H1 (cell line): Measurements from ENCODE around the gene GCNT1. TPM values are rescaled to one million over a fixed set of nuclear protein-coding genes. Genes with fewer than 3 reads are reported as not detected.

Experiments
- CTCF ChIA-PET: fragments of 300-600 bp; sonication (Branson Sonifier 250); formaldehyde crosslinking; loops from one replicate; lab custom pipeline; 2021; ENCODE audit not compliant: partially characterized antibody; lab: Charles Lee
- POLR2A ChIA-PET: fragments of 300-600 bp; sonication (Branson Sonifier 250); formaldehyde crosslinking; loops from one replicate; lab custom pipeline; 2021; ENCODE audit warnings: inconsistent platforms; ENCODE audit not compliant: partially characterized antibody; lab: Charles Lee
- DNase-seq, 2 experiments: peaks; one replicate each; pipeline versions ENCODE4 v3.0.0 to v3.0.0-alpha.2; 2010 to 2022; ENCODE audit warnings: low spot score in 2 of 2, low read depth in 1 of 2, mixed read lengths in 1 of 2
- FAIRE-seq: peaks from 2 replicates; lab custom pipeline; 2011; peaks lifted over from hg19 to GRCh38; lab: Jason Lieb, UNC
- H2AFZ ChIP-seq: 2 replicates; pipeline ENCODE4 v1.8.1; 2012; ENCODE audit warnings: low read length, inconsistent platforms
- H2AK5ac ChIP-seq: 2 replicates; pipeline ENCODE4 v1.6.1; 2013; ENCODE audit warnings: low read depth, low read length
- H2BK120ac ChIP-seq: replicated peaks from 2 replicates; pipeline ENCODE3; 2013; ENCODE audit warnings: low read depth, low read length, inconsistent platforms
- H2BK12ac ChIP-seq: 2 replicates; pipeline ENCODE4 v1.6.1; 2013; ENCODE audit warnings: low read depth, low read length
- H2BK15ac ChIP-seq: 2 replicates; pipeline ENCODE4 v1.6.1; 2013; ENCODE audit warnings: low read length
- H2BK20ac ChIP-seq: 2 replicates; pipeline ENCODE4 v1.6.1; 2013; ENCODE audit warnings: low read length
- H2BK5ac ChIP-seq: 2 replicates; pipeline ENCODE4 v1.6.1; 2013; ENCODE audit warnings: low read depth, low read length
- H3K14ac ChIP-seq: 2 replicates; pipeline ENCODE4 v1.6.1; 2013; ENCODE audit warnings: inconsistent platforms; ENCODE audit not compliant: insufficient read length
- H3K18ac ChIP-seq: 2 replicates; pipeline ENCODE4 v1.6.1; 2013; ENCODE audit warnings: low read length; ENCODE audit errors: extremely low read depth
- H3K23ac ChIP-seq: 2 replicates; pipeline ENCODE4 v1.6.1; 2013; ENCODE audit warnings: inconsistent platforms; ENCODE audit not compliant: insufficient read length
- H3K23me2 ChIP-seq: 2 replicates; pipeline ENCODE4 v1.6.1; 2013; ENCODE audit warnings: low read depth, low read length
- H3K27ac ChIP-seq: 2 replicates; pipeline ENCODE4 v1.6.1; 2011; ENCODE audit warnings: low read depth, low read length, inconsistent platforms
- H3K27me3 ChIP-seq, 4 experiments: replicated peaks in 1 of 4; 1 replicate in 1 of 4; 2 replicates in 3 of 4; pipeline versions ENCODE4 v1.6.1 to v1.8.1; 2011 to 2013; ENCODE audit warnings: low read length in 3 of 4, mild to moderate bottlenecking in 3 of 4, inconsistent platforms in 2 of 4, mixed read lengths in 2 of 4, moderate library complexity in 1 of 4; ENCODE audit not compliant: control insufficient read depth in 3 of 4, insufficient read depth in 3 of 4; ENCODE audit errors: extremely low read depth in 1 of 4
- H3K36me3 ChIP-seq, 4 experiments: 2 replicates each; pipeline versions ENCODE4 v1.6.1 to v1.8.1; 2011 to 2013; ENCODE audit warnings: mild to moderate bottlenecking in 4 of 4, low read length in 3 of 4, moderate library complexity in 2 of 4, control low read depth in 1 of 4, inconsistent platforms in 1 of 4; ENCODE audit not compliant: insufficient read depth in 4 of 4, control insufficient read depth in 2 of 4
- H3K4ac ChIP-seq: replicated peaks from 2 replicates; pipeline ENCODE3; 2013; ENCODE audit warnings: low read length, low read depth, mixed read lengths, inconsistent platforms; ENCODE audit not compliant: insufficient read length
- H3K4me1 ChIP-seq, 4 experiments: replicated peaks in 1 of 4; 1 replicate in 1 of 4; 2 replicates in 3 of 4; pipeline versions ENCODE4 v1.6.1 to v1.8.1; 2011 to 2013; ENCODE audit warnings: low read length in 3 of 4, inconsistent platforms in 2 of 4, mixed read lengths in 1 of 4; ENCODE audit not compliant: insufficient read depth in 4 of 4, control insufficient read depth in 3 of 4
- H3K4me2 ChIP-seq, 2 experiments: 2 replicates each; pipeline versions ENCODE4 v1.6.1 to v1.8.1; 2011 to 2013; ENCODE audit warnings: low read depth in 2 of 2, low read length in 2 of 2, control low read depth in 1 of 2, inconsistent platforms in 1 of 2, mild to moderate bottlenecking in 1 of 2; ENCODE audit not compliant: insufficient read depth in 1 of 2
- H3K4me3 ChIP-seq, 4 experiments: fragments of 200-600, 300-600 bp in 1 of 4; sonication (generic), shearing (Covaris generic), sonication (Bioruptor Twin) in 1 of 4; 2 replicates each; pipeline versions ENCODE4 v1.5.1 to v1.8.1; 2011 to 2016; ENCODE audit warnings: low read length in 4 of 4, low read depth in 3 of 4, control low read depth in 2 of 4, inconsistent platforms in 2 of 4, mild to moderate bottlenecking in 2 of 4, mixed read lengths in 1 of 4, moderate library complexity in 1 of 4; ENCODE audit not compliant: insufficient read depth in 2 of 4; ENCODE audit errors: extremely low read depth in 1 of 4
- H3K56ac ChIP-seq: replicated peaks from 2 replicates; pipeline ENCODE3; 2013; ENCODE audit warnings: low read depth, mild to moderate bottlenecking, mixed read lengths, low read length, inconsistent platforms; ENCODE audit not compliant: insufficient read length
- H3K79me1 ChIP-seq: 2 replicates; pipeline ENCODE4 v1.6.1; 2013; ENCODE audit warnings: low read depth, low read length, control low read depth
- H3K79me2 ChIP-seq, 2 experiments: 2 replicates each; pipeline versions ENCODE4 v1.6.1 to v1.8.1; 2012 to 2013; ENCODE audit warnings: low read length in 2 of 2, mild to moderate bottlenecking in 2 of 2, inconsistent platforms in 1 of 2; ENCODE audit not compliant: insufficient read depth in 2 of 2, control insufficient read depth in 1 of 2
- H3K9ac ChIP-seq, 4 experiments: replicated peaks in 1 of 4; 1 replicate in 1 of 4; 2 replicates in 3 of 4; pipeline versions ENCODE4 v1.6.1 to v1.8.1; 2011 to 2013; ENCODE audit warnings: low read depth in 3 of 4, low read length in 3 of 4, control low read depth in 2 of 4, mild to moderate bottlenecking in 2 of 4, moderate library complexity in 2 of 4, inconsistent platforms in 1 of 4; ENCODE audit errors: extremely low read depth in 1 of 4
- H3K9me3 ChIP-seq, 2 experiments: 2 replicates each; pipeline versions ENCODE4 v1.6.1 to v1.8.1; 2012 to 2013; ENCODE audit warnings: mild to moderate bottlenecking in 2 of 2, moderate library complexity in 2 of 2, control low read depth in 1 of 2, inconsistent platforms in 1 of 2, low read depth in 1 of 2, low read length in 1 of 2, mixed read lengths in 1 of 2; ENCODE audit not compliant: insufficient read depth in 2 of 2
- H4K20me1 ChIP-seq, 2 experiments: replicated peaks in 1 of 2; 2 replicates each; pipeline versions ENCODE3 to v1.8.1; 2011 to 2013; ENCODE audit warnings: inconsistent platforms in 2 of 2, low read length in 2 of 2, mild to moderate bottlenecking in 1 of 2; ENCODE audit not compliant: insufficient read depth in 2 of 2, control insufficient read depth in 1 of 2
- H4K5ac ChIP-seq: 2 replicates; pipeline ENCODE4 v1.6.1; 2013; ENCODE audit warnings: low read length, low read depth, mixed read lengths, inconsistent platforms; ENCODE audit not compliant: insufficient read length
- H4K8ac ChIP-seq: 2 replicates; pipeline ENCODE4 v1.8.0; 2013; ENCODE audit warnings: mild to moderate bottlenecking, moderate library complexity, low read length, inconsistent platforms; ENCODE audit not compliant: insufficient read depth; ENCODE audit errors: extremely low read depth
- H4K91ac ChIP-seq: replicated peaks from 2 replicates; pipeline ENCODE3; 2013; ENCODE audit warnings: low read length, mixed read lengths, inconsistent platforms; ENCODE audit not compliant: insufficient read length
- ASH2L ChIP-seq: fragments of 200-600, 300-600 bp; sonication (generic); IDR thresholded peaks from one replicate; pipeline ENCODE4 v1.7.1; 2017; ENCODE audit warnings: low read length
- BCL11A ChIP-seq, 2 experiments: IDR thresholded peaks; one replicate each; pipeline ENCODE4 v1.6.1; 2011; ENCODE audit warnings: low read depth in 2 of 2, low read length in 2 of 2, mild to moderate bottlenecking in 2 of 2
- BRCA1 ChIP-seq: IDR thresholded peaks from 2 replicates; pipeline ENCODE4 v1.6.1; 2012; ENCODE audit warnings: low read depth, low read length, improper control_type of control experiment
- CBX8 ChIP-seq: fragments of 300-800, 300-1000 bp; sonication (generic); IDR thresholded peaks from 2 replicates; pipeline ENCODE4 v1.7.1; 2016; ENCODE audit warnings: low read depth, low read length, borderline replicate concordance
- KDM5A ChIP-seq: fragments of 200-600 bp; IDR thresholded peaks from 2 replicates; pipeline ENCODE4 v1.7.1; 2012; ENCODE audit warnings: mild to moderate bottlenecking, low read length, inconsistent platforms, mixed read lengths
- NRF1 ChIP-seq: IDR thresholded peaks from 2 replicates; pipeline ENCODE4 v1.6.1; 2011; ENCODE audit warnings: mild to moderate bottlenecking, low read depth, low read length, improper control_type of control experiment
- POLR2A ChIP-seq, 2 experiments: IDR thresholded peaks; 1 replicate in 1 of 2; 2 replicates in 1 of 2; pipeline ENCODE4 v1.6.1; 2011; ENCODE audit warnings: low read depth in 2 of 2, low read length in 2 of 2, mild to moderate bottlenecking in 2 of 2; ENCODE audit errors: control extremely low read depth in 1 of 2
- RXRA ChIP-seq: IDR thresholded peaks from 2 replicates; pipeline ENCODE4 v1.6.1; 2011; ENCODE audit warnings: low read depth, mild to moderate bottlenecking, low read length, moderate library complexity; ENCODE audit not compliant: insufficient read depth
- SIX5 ChIP-seq: IDR thresholded peaks from 2 replicates; pipeline ENCODE4 v1.6.1; 2011; ENCODE audit warnings: mild to moderate bottlenecking, low read depth, low read length
- SP2 ChIP-seq: IDR thresholded peaks from 2 replicates; pipeline ENCODE4 v1.6.1; 2012; ENCODE audit warnings: mild to moderate bottlenecking, low read length, inconsistent platforms
- TEAD4 ChIP-seq: IDR thresholded peaks from 2 replicates; pipeline ENCODE4 v1.6.1; 2012; ENCODE audit warnings: low read depth, low read length, inconsistent platforms, mixed read lengths
- USF2 ChIP-seq: IDR thresholded peaks from 2 replicates; pipeline ENCODE4 v1.6.1; 2011; ENCODE audit warnings: low read length, improper control_type of control experiment
- WGBS, 2 experiments: shearing (Covaris generic) in 1 of 2; methylation state at CpG; one replicate each; pipeline versions ENCODE4 v1.1.6 to v1.1.7; 2013 to 2015; ENCODE audit warnings: low lambda C conversion rate in 2 of 2, mixed read lengths in 2 of 2, inconsistent platforms in 1 of 2, low coverage in 1 of 2, missing lambda C conversion rate in 1 of 2; ENCODE audit not compliant: insufficient replicate concordance in 2 of 2, insufficient coverage in 1 of 2, insufficient read length in 1 of 2; ENCODE audit errors: extremely low coverage in 1 of 2, missing lambda C conversion rate in 1 of 2; 5-methylcytosine and 5-hydroxymethylcytosine counted together
- polyA plus RNA-seq, 7 experiments: library from polyadenylated mRNA; depleted of rRNA in 3 of 7; stranded (reverse) in 5 of 7; unstranded in 2 of 7; fragments of >200 nt in 5 of 7; fragments of 200-250 nt in 2 of 7; gene quantifications; 1 replicate in 5 of 7; 2 replicates in 1 of 7; 4 replicates in 1 of 7; pipeline versions ENCODE4 v1.2.1 to v1.2.3, GENCODE V29; 2011 to 2013; ENCODE audit warnings: missing spikeins in 2 of 7, mixed read lengths in 2 of 7
- total RNA-seq: library from RNA; stranded (reverse); fragmentation: NEBNext Ultra II Directional; extraction: Animal tissue kit (Norgen Biotek cat#: 25700); gene quantifications from 2 replicates; pipeline ENCODE4 v1.2.1, GENCODE V29; 2021

Gene GCNT1
- total and polyA plus RNA-seq, 2 of the 8 experiments (the other 6 are each of a cell fraction or from before 2014, with no cell fraction given) = 13.0 to 16.5 TPM

GRCh38 chr9:76433836-76434235 lies 25.1 kb upstream of the GCNT1 start:
- no peak overlapping the region for H3K4me3 ChIP-seq

More at GRCh38 chr9:76433836-76434235, 25.1 kb upstream of the GCNT1 start:
- Histone ChIP-seq H3K79me1 (no peaks in the 10 kb centered on the region), H3K4me1 (peaks cover 0 to 5% (median 0%) of the 10 kb centered on the region in 4 experiments; a peak in 5 of 7 replicates), H2BK120ac (no peak overlapping the region), H2BK15ac (no peak overlapping the region), H4K91ac (no peak overlapping the region), H3K14ac (no peak overlapping the region), H2AK5ac (no peak overlapping the region), H2BK12ac (no peak overlapping the region), H4K8ac (no peak overlapping the region), H3K9me3 (no peaks in the 10 kb centered on the region), H2AFZ (no peak overlapping the region), H3K23me2 (no peaks in the 10 kb centered on the region), H3K79me2 (no peaks in the 10 kb centered on the region), H2BK5ac (no peak overlapping the region)
- POLR2A ChIA-PET = no interaction called here
- WGBS, 2 experiments = 85% methylated on average over 3 of the region's 3 CpGs; no CpG with 5 or more reads in 1 of the 2 experiments
- no peak for TF ChIP-seq RXRA
- TF ChIP-seq SP2 = no peak
- no peak for TF ChIP-seq BRCA1
- no peak for TF ChIP-seq USF2
- no peak for TF ChIP-seq ASH2L
- no peak for TF ChIP-seq POLR2A (IDR thresholded peaks at IDR 0.05; ENCODE audit: control extremely low read depth in 1 of 2, low read depth in 2 of 2, low read length in 2 of 2)
- TF ChIP-seq CBX8 = no peak
- TF ChIP-seq KDM5A = no peak
- TF ChIP-seq TEAD4 = no peak
- no peak for TF ChIP-seq BCL11A (IDR thresholded peaks at IDR 0.05; ENCODE audit: low read depth in 2 of 2, low read length in 2 of 2)
- TF ChIP-seq NRF1 = no peak
- TF ChIP-seq SIX5 = no peak
- TF ChIP-seq, all 59 proteins: peak for 0
- Histone ChIP-seq H4K20me1 (no peaks in the 10 kb centered on the region), H3K56ac (no peak overlapping the region), H3K18ac (no peak overlapping the region), H3K23ac (no peak overlapping the region), H3K4me2 (no peak overlapping the region), H3K27ac (no peak overlapping the region), H3K4ac (no peak overlapping the region), H2BK20ac (no peak overlapping the region), H4K5ac (no peak overlapping the region), H3K27me3 (no peaks in the 10 kb centered on the region), H3K9ac (no peak overlapping the region), H3K36me3 (no peaks in the 10 kb centered on the region)
- CTCF ChIA-PET = interaction anchor here (0.6 to 4.1 kb wide), 5 partner anchors 13 to 298 kb away, joined by 3 to 23 read pairs (median 3); no protein-coding TSS in a partner anchor
- DNase-seq (no peak), FAIRE-seq (no peak)
